Activated CD8-positive, alpha-beta memory T cell treated with anti-CD3 and anti-CD28 coated beads for 1 hour (primary cell): ENCODE results near the gene TJP3.

Experiments used
- DNase-seq, 2 donors: peaks; one replicate each; pipeline ENCODE4 v3.0.0-alpha.2; 2020; ENCODE audit warnings: low read depth in 1 of 2; ENCODE audit errors: extremely low read depth in 1 of 2

Gene TJP3

GRCh38 chr19:3691372-3691716, 16.8 kb upstream of the TJP3 start:
- DNase-seq: no peak

GRCh38 chr19:3691726-3692125, 16.5 kb upstream of the TJP3 start:
- DNase-seq: no peak

- DNase-seq: peak in 1 of 2 donors; percentile 33
These were observed 15.8 kb upstream of the TJP3 start for GRCh38 chr19:3692141-3693024.

GRCh38 chr19:3693025-3693925, 14.9 kb upstream of the TJP3 start:
- no peak for DNase-seq

GRCh38 chr19:3694361-3695123, 13.6 kb upstream of the TJP3 start:
- DNase-seq: no peak

- DNase-seq: no peak
These were observed 13.0 kb upstream of the TJP3 start for GRCh38 chr19:3695124-3695733.

GRCh38 chr19:3695986-3696659, 12.1 kb upstream of the TJP3 start:
- DNase-seq: no peak

GRCh38 chr19:3696660-3696995, 11.6 kb upstream of the TJP3 start:
- DNase-seq: no peak

GRCh38 chr19:3697094-3697493, 11.1 kb upstream of the TJP3 start:
- DNase-seq: no peak

- DNase-seq: no peak
These were observed 10.4 kb upstream of the TJP3 start for GRCh38 chr19:3697671-3698385.

- no peak for DNase-seq
These were observed 9.7 kb upstream of the TJP3 start for GRCh38 chr19:3698386-3698950.

- DNase-seq: no peak
These were observed 9.0 kb upstream of the TJP3 start for GRCh38 chr19:3698974-3699740.

GRCh38 chr19:3699741-3700241, 8.4 kb upstream of the TJP3 start:
- DNase-seq: no peak

- peak; percentile 71 to 94 for DNase-seq
These were observed 7.7 kb upstream of the TJP3 start, which contains the start of gene PIP5K1C for GRCh38 chr19:3700242-3701032. PIP5K1C (minus strand) TSS chr19:3700468; CDS start chr19:3700390, 78 bp downstream.

- DNase-seq: no peak
These were observed 7.0 kb upstream of the TJP3 start for GRCh38 chr19:3701200-3701599.

GRCh38 chr19:3707868-3708206, 347 bp upstream of the TJP3 start:
- no peak for DNase-seq

- no peak for DNase-seq
These were observed 2.2 kb downstream of the TJP3 start for GRCh38 chr19:3710265-3710812.
